ENCODE data around the gene GARIN5B.

GARIN5B gene

GRCh38 chr19:55387736-55388497, 24.9 kb upstream of the GARIN5B start:
- TF ChIP-seq CTCF (IDR thresholded peaks at IDR 0.05; ENCODE audit: insufficient read depth, low read depth, low read length, missing control alignments), result no peak
- H3K4me3 ChIP-seq (ENCODE audit: low read length), result peak overlapping the region; percentile 99
- DNase-seq (ENCODE audit: low read depth), result no peak

DNA sequence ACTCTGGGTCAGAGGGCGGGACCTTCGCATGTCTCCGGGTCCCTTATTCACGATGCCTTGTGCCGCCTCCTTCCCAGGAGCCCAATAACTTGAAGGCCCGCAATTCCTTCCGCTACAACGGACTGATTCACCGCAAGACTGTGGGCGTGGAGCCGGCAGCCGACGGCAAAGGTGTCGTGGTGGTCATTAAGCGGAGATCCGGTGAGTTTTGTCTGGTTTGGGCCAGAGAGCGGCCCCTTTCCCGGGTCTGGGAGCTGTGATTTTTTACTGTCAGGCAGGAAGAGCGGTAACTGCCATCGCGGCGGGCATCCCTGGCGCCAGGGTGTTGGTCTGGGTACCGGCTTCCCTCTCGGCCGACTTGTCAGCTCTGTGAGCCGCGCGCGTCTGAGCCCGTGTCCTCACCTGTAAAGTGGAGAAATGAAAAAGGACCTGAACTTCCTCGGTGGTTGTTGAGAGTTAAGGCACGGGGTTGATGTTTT, 23.5 kb upstream of the GARIN5B start:
- DNase-seq (ENCODE audit: low read depth), result peak; percentile 38
- no peak for TF ChIP-seq CTCF (IDR thresholded peaks at IDR 0.05; ENCODE audit: insufficient read depth, low read depth, low read length, missing control alignments)
- peak overlapping the region; percentile 99 for H3K4me3 ChIP-seq (ENCODE audit: low read length)

DNA sequence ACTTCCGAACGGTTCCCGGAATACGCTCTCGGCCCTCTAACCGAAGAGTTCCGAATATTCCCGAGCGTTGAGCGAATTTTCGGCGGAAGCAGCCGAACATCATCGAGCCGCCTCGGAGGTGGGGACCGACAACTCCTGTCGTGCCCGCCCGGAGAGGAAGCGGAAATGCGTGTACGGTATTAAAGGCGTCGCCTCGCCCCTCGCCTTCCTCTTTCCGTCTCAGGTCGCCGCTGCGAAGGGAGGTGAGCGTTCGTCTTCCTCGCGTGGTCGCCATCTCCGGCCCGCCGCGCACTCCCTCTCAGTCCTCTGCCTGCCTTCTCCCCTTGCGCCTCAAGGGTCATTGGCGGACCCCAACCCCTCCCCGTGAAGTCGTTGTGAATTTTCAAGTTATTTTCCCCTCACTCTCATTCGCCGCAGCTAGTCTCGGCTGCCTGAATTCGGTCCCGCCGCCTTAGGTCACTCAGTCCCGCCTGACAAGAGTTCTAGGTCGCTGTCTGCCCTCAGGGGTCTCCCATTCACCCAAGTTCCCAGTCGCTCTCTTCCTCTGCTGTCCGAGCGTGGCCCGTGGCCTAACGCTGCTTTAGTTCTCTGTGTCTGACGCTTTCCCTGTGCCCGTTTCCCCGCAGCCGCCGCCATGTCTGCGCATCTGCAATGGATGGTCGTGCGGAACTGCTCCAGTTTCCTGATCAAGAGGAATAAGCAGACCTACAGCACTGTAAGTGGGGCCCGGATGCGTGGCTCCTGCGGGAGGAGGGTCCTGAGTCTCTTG, 22.8 kb upstream of the GARIN5B start, which contains the start of gene RPL28:
TSS of gene RPL28 (plus strand) at position 209 of the 769 bp plus-strand sequence. CDS start at position 635, 426 bp downstream.
- DNase-seq (ENCODE audit: low read depth), result peak; percentile 98
- peak within 1 kb of the TSS; percentile 99 for H3K4me3 ChIP-seq (ENCODE audit: low read length)
- TF ChIP-seq CTCF (IDR thresholded peaks at IDR 0.05; ENCODE audit: insufficient read depth, low read depth, low read length, missing control alignments), result no peak

- TF ChIP-seq CTCF (IDR thresholded peaks at IDR 0.05; ENCODE audit: insufficient read depth, low read depth, low read length, missing control alignments), result no peak
- peak overlapping the region; percentile 99 for H3K4me3 ChIP-seq (ENCODE audit: low read length)
- DNase-seq (ENCODE audit: low read depth), result peak; percentile 97
Measured at GRCh38 chr19:55384920-55385723, 22.1 kb upstream of the GARIN5B start.

DNA sequence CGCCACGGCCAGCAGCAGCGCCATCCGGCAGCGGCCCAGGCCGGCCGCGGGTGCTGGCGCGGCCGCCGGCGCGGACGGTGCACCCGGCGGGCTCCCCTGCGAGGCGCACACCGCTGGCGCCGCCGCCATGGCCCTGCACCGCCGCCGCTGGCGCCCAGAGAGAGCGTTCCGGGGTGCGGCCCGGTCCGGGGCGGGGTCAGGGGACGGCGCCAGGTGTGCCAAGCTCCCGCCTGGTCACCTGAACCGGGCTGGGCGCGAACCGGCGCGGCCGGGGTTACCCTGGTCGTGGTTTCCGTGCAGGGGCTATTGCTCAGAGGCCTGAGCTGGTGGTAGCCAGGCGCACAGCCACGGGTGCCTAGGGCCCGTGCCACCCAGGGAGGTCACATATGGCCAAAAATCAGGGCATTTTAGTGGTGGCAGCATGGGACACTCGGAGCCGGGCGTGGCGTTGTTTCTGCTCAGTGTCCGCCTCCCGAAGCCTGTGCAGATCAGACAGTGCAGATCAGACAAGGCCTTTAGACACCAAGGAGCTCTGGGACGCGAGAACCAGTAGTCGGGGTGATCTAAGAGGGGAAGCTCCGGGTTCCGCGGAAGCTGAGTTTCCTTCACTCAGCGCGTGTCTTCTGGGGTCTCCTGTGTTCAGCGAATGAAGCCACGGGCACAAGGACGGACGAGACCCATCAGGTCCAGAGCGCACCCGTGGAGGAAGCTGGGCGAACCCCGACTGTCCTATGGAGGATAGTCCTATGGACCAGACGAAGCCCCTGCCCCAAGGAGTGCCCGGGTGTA, 21.3 kb upstream of the GARIN5B start, which contains the start of gene TMEM238:
TSS of gene TMEM238 (minus strand) at position 162 of the 789 bp plus-strand sequence. CDS start at position 129, 33 bp downstream.
- H3K4me3 ChIP-seq (ENCODE audit: low read length), result peak within 1 kb of the TSS; percentile 99
- no peak for TF ChIP-seq CTCF (IDR thresholded peaks at IDR 0.05; ENCODE audit: insufficient read depth, low read depth, low read length, missing control alignments)
- no peak for DNase-seq (ENCODE audit: low read depth)
